HEK293 (cell line): ENCODE results near the gene CRABP2.
A peak's percentile ranks its signal among the peaks of the same experiment; 100 is the strongest.

Source experiments
- EGR2 ChIP-seq: fragments of 450-650 bp; formaldehyde crosslinking; IDR thresholded peaks from 2 replicates; pipeline ENCODE4 v1.5.1; 2016; ENCODE audit warnings: low read depth, missing biosample characterization, missing genetic modification characterization
- FEZF1 ChIP-seq: fragments of 450-650 bp; formaldehyde crosslinking; IDR thresholded peaks from 2 replicates; pipeline ENCODE4 v1.5.1; 2016; ENCODE audit warnings: missing biosample characterization, missing genetic modification characterization
- GLI4 ChIP-seq: fragments of 450-650 bp; formaldehyde crosslinking; IDR thresholded peaks from 2 replicates; pipeline ENCODE4 v1.5.1; 2016; ENCODE audit warnings: missing biosample characterization, missing genetic modification characterization
- GLIS1 ChIP-seq: fragments of 450-650 bp; formaldehyde crosslinking; IDR thresholded peaks from 2 replicates; pipeline ENCODE4 v1.5.1; 2016; ENCODE audit warnings: missing biosample characterization, missing genetic modification characterization
- IKZF3 ChIP-seq: fragments of 450-650 bp; IDR thresholded peaks from 2 replicates; pipeline ENCODE4 v1.5.0; 2018; ENCODE audit warnings: missing biosample characterization, mild to moderate bottlenecking, missing genetic modification characterization, moderate library complexity
- KLF10 ChIP-seq: fragments of 450-650 bp; IDR thresholded peaks from 2 replicates; pipeline ENCODE4 v1.5.1; 2018; ENCODE audit warnings: missing biosample characterization, mild to moderate bottlenecking, missing genetic modification characterization
- KLF17 ChIP-seq: fragments of 450-650 bp; formaldehyde crosslinking; IDR thresholded peaks from 2 replicates; pipeline ENCODE4 v1.5.1; 2016; ENCODE audit warnings: missing biosample characterization, missing genetic modification characterization
- KLF9 ChIP-seq: fragments of 450-650 bp; formaldehyde crosslinking; IDR thresholded peaks from 2 replicates; pipeline ENCODE4 v1.5.1; 2016; ENCODE audit warnings: missing biosample characterization, missing genetic modification characterization, low read depth
- SP3 ChIP-seq: fragments of 450-650 bp; formaldehyde crosslinking; IDR thresholded peaks from 2 replicates; pipeline ENCODE4 v1.5.1; 2016; ENCODE audit warnings: missing biosample characterization, missing genetic modification characterization
- SP7 ChIP-seq: fragments of 450-650 bp; formaldehyde crosslinking; IDR thresholded peaks from 2 replicates; pipeline ENCODE4 v1.5.1; 2016; ENCODE audit warnings: missing biosample characterization, missing genetic modification characterization
- YY1 ChIP-seq: fragments of 450-650 bp; formaldehyde crosslinking; IDR thresholded peaks from 2 replicates; pipeline ENCODE4 v1.5.1; 2018; ENCODE audit warnings: missing biosample characterization, missing genetic modification characterization
- ZBTB1 ChIP-seq: fragments of 450-650 bp; formaldehyde crosslinking; IDR thresholded peaks from 2 replicates; pipeline ENCODE4 v1.5.1; 2016; ENCODE audit warnings: missing biosample characterization, missing genetic modification characterization
- ZBTB10 ChIP-seq: fragments of 450-650 bp; formaldehyde crosslinking; IDR thresholded peaks from 2 replicates; pipeline ENCODE4 v1.5.1; 2016; ENCODE audit warnings: missing biosample characterization, missing genetic modification characterization
- ZBTB17 ChIP-seq: fragments of 450-650 bp; formaldehyde crosslinking; IDR thresholded peaks from 2 replicates; pipeline ENCODE4 v1.5.1; 2016; ENCODE audit warnings: missing biosample characterization, missing genetic modification characterization
- ZBTB48 ChIP-seq: fragments of 450-650 bp; formaldehyde crosslinking; IDR thresholded peaks from 2 replicates; pipeline ENCODE4 v1.5.1; 2016; ENCODE audit warnings: missing biosample characterization, missing genetic modification characterization
- ZBTB8A ChIP-seq: fragments of 450-650 bp; formaldehyde crosslinking; IDR thresholded peaks from 2 replicates; pipeline ENCODE4 v1.5.1; 2016; ENCODE audit warnings: missing biosample characterization, missing genetic modification characterization
- ZFHX2 ChIP-seq: fragments of 450-650 bp; formaldehyde crosslinking; conservative IDR thresholded peaks from 2 replicates; pipeline ENCODE4 v1.5.1; 2016; ENCODE audit warnings: missing biosample characterization, missing genetic modification characterization
- ZFP69B ChIP-seq: fragments of 450-650 bp; formaldehyde crosslinking; IDR thresholded peaks from 2 replicates; pipeline ENCODE4 v1.5.1; 2016; ENCODE audit warnings: missing biosample characterization, missing genetic modification characterization
- ZNF121 ChIP-seq: fragments of 450-650 bp; formaldehyde crosslinking; IDR thresholded peaks from 2 replicates; pipeline ENCODE4 v1.5.1; 2016; ENCODE audit warnings: missing biosample characterization, missing genetic modification characterization
- ZNF133 ChIP-seq: fragments of 450-650 bp; formaldehyde crosslinking; IDR thresholded peaks from 2 replicates; pipeline ENCODE4 v1.5.1; 2016; ENCODE audit warnings: missing biosample characterization, missing genetic modification characterization
- ZNF140 ChIP-seq: fragments of 450-650 bp; formaldehyde crosslinking; IDR thresholded peaks from 2 replicates; pipeline ENCODE4 v1.5.1; 2016; ENCODE audit warnings: missing biosample characterization, missing genetic modification characterization
- ZNF24 ChIP-seq: fragments of 450-650 bp; formaldehyde crosslinking; IDR thresholded peaks from 2 replicates; pipeline ENCODE4 v1.5.1; 2016; ENCODE audit warnings: missing biosample characterization, missing genetic modification characterization
- ZNF354C ChIP-seq: fragments of 450-650 bp; formaldehyde crosslinking; IDR thresholded peaks from 2 replicates; pipeline ENCODE4 v1.5.1; 2016; ENCODE audit warnings: missing biosample characterization, missing genetic modification characterization, low read depth, borderline replicate concordance
- ZNF366 ChIP-seq: fragments of 450-650 bp; formaldehyde crosslinking; conservative IDR thresholded peaks from 2 replicates; pipeline ENCODE4 v1.5.1; 2016; ENCODE audit warnings: missing biosample characterization, missing genetic modification characterization
- ZNF391 ChIP-seq: fragments of 450-650 bp; formaldehyde crosslinking; IDR thresholded peaks from 2 replicates; pipeline ENCODE4 v1.5.1; 2016; ENCODE audit warnings: low read depth, missing biosample characterization, missing genetic modification characterization, borderline replicate concordance
- ZNF423 ChIP-seq: fragments of 450-650 bp; formaldehyde crosslinking; IDR thresholded peaks from 2 replicates; pipeline ENCODE4 v1.5.1; 2016; ENCODE audit warnings: missing biosample characterization, missing genetic modification characterization
- ZNF561 ChIP-seq: fragments of 450-650 bp; IDR thresholded peaks from 2 replicates; pipeline ENCODE4 v1.5.1; 2018; ENCODE audit warnings: missing biosample characterization, missing genetic modification characterization, borderline replicate concordance
- ZNF624 ChIP-seq: fragments of 450-650 bp; formaldehyde crosslinking; IDR thresholded peaks from 2 replicates; pipeline ENCODE4 v1.5.1; 2017; ENCODE audit warnings: missing biosample characterization, missing genetic modification characterization
- ZSCAN30 ChIP-seq: fragments of 450-650 bp; IDR thresholded peaks from 2 replicates; pipeline ENCODE4 v1.5.1; 2018; ENCODE audit warnings: missing biosample characterization, mild to moderate bottlenecking, missing genetic modification characterization, moderate library complexity
- ZXDB ChIP-seq: fragments of 450-650 bp; formaldehyde crosslinking; IDR thresholded peaks from 2 replicates; pipeline ENCODE4 v1.5.1; 2016; ENCODE audit warnings: missing biosample characterization, missing genetic modification characterization
- TF ChIP-seq, protein P1 (sequence below): fragments of 450-650 bp; formaldehyde crosslinking; IDR thresholded peaks from 2 replicates; pipeline ENCODE4 v1.5.1; 2016; ENCODE audit warnings: missing biosample characterization, missing genetic modification characterization
- TF ChIP-seq, protein P2 (sequence below): fragments of 450-650 bp; formaldehyde crosslinking; optimal IDR thresholded peaks from 2 replicates; pipeline ENCODE3; 2016; ENCODE audit warnings: missing biosample characterization, mild to moderate bottlenecking, missing genetic modification characterization
- TF ChIP-seq, protein P3 (sequence below): fragments of 450-650 bp; formaldehyde crosslinking; IDR thresholded peaks from 2 replicates; pipeline ENCODE4 v1.5.1; 2016; ENCODE audit warnings: missing biosample characterization, missing genetic modification characterization

Gene CRABP2

DNA sequence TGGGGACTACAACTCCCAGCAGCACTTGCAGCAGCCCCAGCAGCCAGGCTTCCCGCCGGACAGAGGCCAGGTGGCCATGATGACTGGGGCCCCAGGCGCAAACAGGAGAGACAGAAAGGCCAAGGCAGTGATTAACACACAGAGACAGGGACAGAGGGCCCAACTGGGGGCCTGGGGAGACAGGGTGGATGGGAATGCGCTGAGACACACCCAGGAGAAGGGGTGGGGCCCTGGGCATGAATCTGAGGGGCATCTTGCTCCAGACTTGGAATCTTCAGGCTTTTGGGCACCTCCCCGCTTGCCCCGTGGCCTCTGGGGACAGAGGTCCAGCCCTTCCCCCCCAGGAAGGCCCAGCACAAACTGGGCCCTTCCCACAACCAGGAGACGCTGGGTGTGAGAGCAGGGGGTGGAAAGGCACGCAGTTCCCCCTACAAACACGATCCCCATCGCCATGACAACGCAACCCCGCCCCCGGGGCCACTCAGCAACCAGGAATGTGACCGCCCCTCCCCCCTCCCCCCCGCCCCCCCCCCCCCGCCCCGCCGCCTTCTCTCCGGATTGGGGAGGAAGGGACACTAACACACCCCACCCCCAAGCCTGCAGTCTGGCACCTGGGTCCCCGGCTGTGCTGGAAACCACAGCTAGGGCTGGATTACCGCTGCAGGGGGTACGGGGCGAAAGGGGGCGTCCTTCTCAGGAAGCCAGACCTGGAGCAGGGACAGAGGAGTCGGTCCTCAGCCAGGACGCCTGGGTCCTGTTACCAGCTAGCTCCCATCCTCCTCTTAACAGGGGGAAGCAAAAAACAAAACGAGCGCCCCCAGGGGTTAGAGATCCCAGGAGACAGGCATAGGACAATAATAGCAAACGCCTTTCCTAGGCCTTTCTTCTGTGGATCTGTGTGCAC, 41.6 kb upstream of the CRABP2 start (continued):
- TF ChIP-seq, protein P1, sequence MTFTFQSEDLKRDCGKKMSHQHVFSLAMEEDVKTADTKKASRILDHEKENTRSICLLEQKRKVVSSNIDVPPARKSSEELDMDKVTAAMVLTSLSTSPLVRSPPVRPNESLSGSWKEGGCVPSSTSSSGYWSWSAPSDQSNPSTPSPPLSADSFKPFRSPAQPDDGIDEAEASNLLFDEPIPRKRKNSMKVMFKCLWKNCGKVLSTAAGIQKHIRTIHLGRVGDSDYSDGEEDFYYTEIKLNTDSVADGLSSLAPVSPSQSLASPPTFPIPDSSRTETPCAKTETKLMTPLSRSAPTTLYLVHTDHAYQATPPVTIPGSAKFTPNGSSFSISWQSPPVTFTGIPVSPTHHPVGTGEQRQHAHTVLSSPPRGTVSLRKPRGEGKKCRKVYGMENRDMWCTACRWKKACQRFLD (tag by site-specific recombination): no peak
- TF ChIP-seq ZBTB17 (tag by site-specific recombination): peak; percentile 84; the same call in 1 of the 2 replicates
- peak; percentile 86 for TF ChIP-seq KLF9 (tag by site-specific recombination)
- TF ChIP-seq ZNF133: no peak
- TF ChIP-seq GLIS1 (tag by site-specific recombination): peak; percentile 90
- TF ChIP-seq KLF10 (tag by site-specific recombination): peak; percentile 72
- peak; percentile 15; the same call in 1 of the 2 replicates for TF ChIP-seq ZBTB48 (tag by site-specific recombination)
- TF ChIP-seq ZBTB10 (tag by site-specific recombination): peak; percentile 74; the same call in 1 of the 2 replicates
- 0 out of 2 replicates have a peak, but pooled peaks have one; percentile 12 for TF ChIP-seq FEZF1 (tag by site-specific recombination)
- TF ChIP-seq ZNF366: peak; percentile 31; the same call in 1 of the 2 replicates
- TF ChIP-seq ZBTB8A (tag by site-specific recombination): peak; percentile 85
- TF ChIP-seq ZNF140 (tag by site-specific recombination): no peak
- TF ChIP-seq KLF17: peak; percentile 65
- peak; percentile 98 for TF ChIP-seq ZSCAN30 (tag by site-specific recombination)
- TF ChIP-seq YY1: peak; percentile 81
- no peak for TF ChIP-seq GLI4 (tag by site-specific recombination)
- no peak for TF ChIP-seq ZNF354C
- TF ChIP-seq ZNF24 (tag by site-specific recombination): peak; percentile 22; the same call in 1 of the 2 replicates
- TF ChIP-seq SP7 (tag by site-specific recombination): peak; percentile 76
- TF ChIP-seq, protein P2, sequence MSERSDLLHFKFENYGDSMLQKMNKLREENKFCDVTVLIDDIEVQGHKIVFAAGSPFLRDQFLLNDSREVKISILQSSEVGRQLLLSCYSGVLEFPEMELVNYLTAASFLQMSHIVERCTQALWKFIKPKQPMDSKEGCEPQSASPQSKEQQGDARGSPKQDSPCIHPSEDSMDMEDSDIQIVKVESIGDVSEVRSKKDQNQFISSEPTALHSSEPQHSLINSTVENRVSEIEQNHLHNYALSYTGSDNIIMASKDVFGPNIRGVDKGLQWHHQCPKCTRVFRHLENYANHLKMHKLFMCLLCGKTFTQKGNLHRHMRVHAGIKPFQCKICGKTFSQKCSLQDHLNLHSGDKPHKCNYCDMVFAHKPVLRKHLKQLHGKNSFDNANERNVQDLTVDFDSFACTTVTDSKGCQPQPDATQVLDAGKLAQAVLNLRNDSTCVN (tag by site-specific recombination): peak; percentile 28
- TF ChIP-seq ZNF423 (tag by site-specific recombination): peak; percentile 88; the same call in 1 of the 2 replicates
- no peak for TF ChIP-seq ZNF624 (tag by site-specific recombination)
- TF ChIP-seq ZNF391: peak; percentile 12; the same call in 1 of the 2 replicates
- peak; percentile 39 for TF ChIP-seq ZXDB (tag by site-specific recombination)
- TF ChIP-seq, protein P3, sequence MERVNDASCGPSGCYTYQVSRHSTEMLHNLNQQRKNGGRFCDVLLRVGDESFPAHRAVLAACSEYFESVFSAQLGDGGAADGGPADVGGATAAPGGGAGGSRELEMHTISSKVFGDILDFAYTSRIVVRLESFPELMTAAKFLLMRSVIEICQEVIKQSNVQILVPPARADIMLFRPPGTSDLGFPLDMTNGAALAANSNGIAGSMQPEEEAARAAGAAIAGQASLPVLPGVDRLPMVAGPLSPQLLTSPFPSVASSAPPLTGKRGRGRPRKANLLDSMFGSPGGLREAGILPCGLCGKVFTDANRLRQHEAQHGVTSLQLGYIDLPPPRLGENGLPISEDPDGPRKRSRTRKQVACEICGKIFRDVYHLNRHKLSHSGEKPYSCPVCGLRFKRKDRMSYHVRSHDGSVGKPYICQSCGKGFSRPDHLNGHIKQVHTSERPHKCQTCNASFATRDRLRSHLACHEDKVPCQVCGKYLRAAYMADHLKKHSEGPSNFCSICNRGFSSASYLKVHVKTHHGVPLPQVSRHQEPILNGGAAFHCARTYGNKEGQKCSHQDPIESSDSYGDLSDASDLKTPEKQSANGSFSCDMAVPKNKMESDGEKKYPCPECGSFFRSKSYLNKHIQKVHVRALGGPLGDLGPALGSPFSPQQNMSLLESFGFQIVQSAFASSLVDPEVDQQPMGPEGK (tag by site-specific recombination): peak; percentile 88
- 0 out of 2 replicates have a peak, but pooled peaks have one; percentile 22 for TF ChIP-seq EGR2 (tag by site-specific recombination)
- peak; percentile 53 for TF ChIP-seq IKZF3 (tag by site-specific recombination)
- TF ChIP-seq SP3: peak; percentile 78
- no peak for TF ChIP-seq ZBTB1
- peak; percentile 61 for TF ChIP-seq ZFHX2
- 0 out of 2 replicates have a peak, but pooled peaks have one; percentile 49 for TF ChIP-seq ZNF561 (tag by site-specific recombination)
- peak; percentile 90 for TF ChIP-seq ZNF121 (tag by site-specific recombination)
- TF ChIP-seq ZFP69B (tag by site-specific recombination): peak; percentile 48; the same call in 1 of the 2 replicates
